H1 (cell line): Measurements from ENCODE around the gene PGGHG. TPM values are rescaled to one million over a fixed set of nuclear protein-coding genes. Genes with fewer than 3 reads are reported as not detected.
A peak's percentile ranks its signal among the peaks of the same experiment; 100 is the strongest.

Source experiments
- CTCF ChIA-PET: fragments of 300-600 bp; sonication (Branson Sonifier 250); formaldehyde crosslinking; loops from one replicate; lab custom pipeline; 2021; ENCODE audit not compliant: partially characterized antibody; lab: Charles Lee
- POLR2A ChIA-PET: fragments of 300-600 bp; sonication (Branson Sonifier 250); formaldehyde crosslinking; loops from one replicate; lab custom pipeline; 2021; ENCODE audit warnings: inconsistent platforms; ENCODE audit not compliant: partially characterized antibody; lab: Charles Lee
- DNase-seq, 2 experiments: peaks; one replicate each; pipeline versions ENCODE4 v3.0.0 to v3.0.0-alpha.2; 2010 to 2022; ENCODE audit warnings: low spot score in 2 of 2, low read depth in 1 of 2, mixed read lengths in 1 of 2
- FAIRE-seq: peaks from 2 replicates; lab custom pipeline; 2011; peaks lifted over from hg19 to GRCh38; lab: Jason Lieb, UNC
- H2AFZ ChIP-seq: 2 replicates; pipeline ENCODE4 v1.8.1; 2012; ENCODE audit warnings: low read length, inconsistent platforms
- H2AK5ac ChIP-seq: 2 replicates; pipeline ENCODE4 v1.6.1; 2013; ENCODE audit warnings: low read depth, low read length
- H2BK120ac ChIP-seq: replicated peaks from 2 replicates; pipeline ENCODE3; 2013; ENCODE audit warnings: low read depth, low read length, inconsistent platforms
- H2BK12ac ChIP-seq: 2 replicates; pipeline ENCODE4 v1.6.1; 2013; ENCODE audit warnings: low read depth, low read length
- H2BK15ac ChIP-seq: 2 replicates; pipeline ENCODE4 v1.6.1; 2013; ENCODE audit warnings: low read length
- H2BK20ac ChIP-seq: 2 replicates; pipeline ENCODE4 v1.6.1; 2013; ENCODE audit warnings: low read length
- H2BK5ac ChIP-seq: 2 replicates; pipeline ENCODE4 v1.6.1; 2013; ENCODE audit warnings: low read depth, low read length
- H3K14ac ChIP-seq: 2 replicates; pipeline ENCODE4 v1.6.1; 2013; ENCODE audit warnings: inconsistent platforms; ENCODE audit not compliant: insufficient read length
- H3K18ac ChIP-seq: 2 replicates; pipeline ENCODE4 v1.6.1; 2013; ENCODE audit warnings: low read length; ENCODE audit errors: extremely low read depth
- H3K23ac ChIP-seq: 2 replicates; pipeline ENCODE4 v1.6.1; 2013; ENCODE audit warnings: inconsistent platforms; ENCODE audit not compliant: insufficient read length
- H3K23me2 ChIP-seq: 2 replicates; pipeline ENCODE4 v1.6.1; 2013; ENCODE audit warnings: low read depth, low read length
- H3K27ac ChIP-seq: 2 replicates; pipeline ENCODE4 v1.6.1; 2011; ENCODE audit warnings: low read depth, low read length, inconsistent platforms
- H3K27me3 ChIP-seq, 4 experiments: replicated peaks in 1 of 4; 1 replicate in 1 of 4; 2 replicates in 3 of 4; pipeline versions ENCODE4 v1.6.1 to v1.8.1; 2011 to 2013; ENCODE audit warnings: low read length in 3 of 4, mild to moderate bottlenecking in 3 of 4, inconsistent platforms in 2 of 4, mixed read lengths in 2 of 4, moderate library complexity in 1 of 4; ENCODE audit not compliant: control insufficient read depth in 3 of 4, insufficient read depth in 3 of 4; ENCODE audit errors: extremely low read depth in 1 of 4
- H3K36me3 ChIP-seq, 4 experiments: 2 replicates each; pipeline versions ENCODE4 v1.6.1 to v1.8.1; 2011 to 2013; ENCODE audit warnings: mild to moderate bottlenecking in 4 of 4, low read length in 3 of 4, moderate library complexity in 2 of 4, control low read depth in 1 of 4, inconsistent platforms in 1 of 4; ENCODE audit not compliant: insufficient read depth in 4 of 4, control insufficient read depth in 2 of 4
- H3K4ac ChIP-seq: replicated peaks from 2 replicates; pipeline ENCODE3; 2013; ENCODE audit warnings: low read length, low read depth, mixed read lengths, inconsistent platforms; ENCODE audit not compliant: insufficient read length
- H3K4me1 ChIP-seq, 4 experiments: replicated peaks in 1 of 4; 1 replicate in 1 of 4; 2 replicates in 3 of 4; pipeline versions ENCODE4 v1.6.1 to v1.8.1; 2011 to 2013; ENCODE audit warnings: low read length in 3 of 4, inconsistent platforms in 2 of 4, mixed read lengths in 1 of 4; ENCODE audit not compliant: insufficient read depth in 4 of 4, control insufficient read depth in 3 of 4
- H3K4me2 ChIP-seq, 2 experiments: 2 replicates each; pipeline versions ENCODE4 v1.6.1 to v1.8.1; 2011 to 2013; ENCODE audit warnings: low read depth in 2 of 2, low read length in 2 of 2, control low read depth in 1 of 2, inconsistent platforms in 1 of 2, mild to moderate bottlenecking in 1 of 2; ENCODE audit not compliant: insufficient read depth in 1 of 2
- H3K4me3 ChIP-seq, 4 experiments: fragments of 200-600, 300-600 bp in 1 of 4; sonication (generic), shearing (Covaris generic), sonication (Bioruptor Twin) in 1 of 4; 2 replicates each; pipeline versions ENCODE4 v1.5.1 to v1.8.1; 2011 to 2016; ENCODE audit warnings: low read length in 4 of 4, low read depth in 3 of 4, control low read depth in 2 of 4, inconsistent platforms in 2 of 4, mild to moderate bottlenecking in 2 of 4, mixed read lengths in 1 of 4, moderate library complexity in 1 of 4; ENCODE audit not compliant: insufficient read depth in 2 of 4; ENCODE audit errors: extremely low read depth in 1 of 4
- H3K56ac ChIP-seq: replicated peaks from 2 replicates; pipeline ENCODE3; 2013; ENCODE audit warnings: low read depth, mild to moderate bottlenecking, mixed read lengths, low read length, inconsistent platforms; ENCODE audit not compliant: insufficient read length
- H3K79me1 ChIP-seq: 2 replicates; pipeline ENCODE4 v1.6.1; 2013; ENCODE audit warnings: low read depth, low read length, control low read depth
- H3K79me2 ChIP-seq, 2 experiments: 2 replicates each; pipeline versions ENCODE4 v1.6.1 to v1.8.1; 2012 to 2013; ENCODE audit warnings: low read length in 2 of 2, mild to moderate bottlenecking in 2 of 2, inconsistent platforms in 1 of 2; ENCODE audit not compliant: insufficient read depth in 2 of 2, control insufficient read depth in 1 of 2
- H3K9ac ChIP-seq, 4 experiments: replicated peaks in 1 of 4; 1 replicate in 1 of 4; 2 replicates in 3 of 4; pipeline versions ENCODE4 v1.6.1 to v1.8.1; 2011 to 2013; ENCODE audit warnings: low read depth in 3 of 4, low read length in 3 of 4, control low read depth in 2 of 4, mild to moderate bottlenecking in 2 of 4, moderate library complexity in 2 of 4, inconsistent platforms in 1 of 4; ENCODE audit errors: extremely low read depth in 1 of 4
- H3K9me3 ChIP-seq, 2 experiments: 2 replicates each; pipeline versions ENCODE4 v1.6.1 to v1.8.1; 2012 to 2013; ENCODE audit warnings: mild to moderate bottlenecking in 2 of 2, moderate library complexity in 2 of 2, control low read depth in 1 of 2, inconsistent platforms in 1 of 2, low read depth in 1 of 2, low read length in 1 of 2, mixed read lengths in 1 of 2; ENCODE audit not compliant: insufficient read depth in 2 of 2
- H4K20me1 ChIP-seq, 2 experiments: replicated peaks in 1 of 2; 2 replicates each; pipeline versions ENCODE3 to v1.8.1; 2011 to 2013; ENCODE audit warnings: inconsistent platforms in 2 of 2, low read length in 2 of 2, mild to moderate bottlenecking in 1 of 2; ENCODE audit not compliant: insufficient read depth in 2 of 2, control insufficient read depth in 1 of 2
- H4K5ac ChIP-seq: 2 replicates; pipeline ENCODE4 v1.6.1; 2013; ENCODE audit warnings: low read length, low read depth, mixed read lengths, inconsistent platforms; ENCODE audit not compliant: insufficient read length
- H4K8ac ChIP-seq: 2 replicates; pipeline ENCODE4 v1.8.0; 2013; ENCODE audit warnings: mild to moderate bottlenecking, moderate library complexity, low read length, inconsistent platforms; ENCODE audit not compliant: insufficient read depth; ENCODE audit errors: extremely low read depth
- H4K91ac ChIP-seq: replicated peaks from 2 replicates; pipeline ENCODE3; 2013; ENCODE audit warnings: low read length, mixed read lengths, inconsistent platforms; ENCODE audit not compliant: insufficient read length
- ASH2L ChIP-seq: fragments of 200-600, 300-600 bp; sonication (generic); IDR thresholded peaks from one replicate; pipeline ENCODE4 v1.7.1; 2017; ENCODE audit warnings: low read length
- CREB1 ChIP-seq: IDR thresholded peaks from 2 replicates; pipeline ENCODE4 v1.6.1; 2012; ENCODE audit warnings: inconsistent platforms
- CTBP2 ChIP-seq: IDR thresholded peaks from 2 replicates; pipeline ENCODE4 v1.7.0; 2011; ENCODE audit warnings: borderline replicate concordance, mild to moderate bottlenecking, moderate library complexity, mixed read lengths, low read length; ENCODE audit not compliant: insufficient read depth, insufficient read length
- EGR1 ChIP-seq: IDR thresholded peaks from 2 replicates; pipeline ENCODE4 v1.6.1; 2011; ENCODE audit warnings: low read depth, low read length, borderline replicate concordance
- HDAC6 ChIP-seq: IDR thresholded peaks from one replicate; pipeline ENCODE4 v1.7.1; 2012; ENCODE audit warnings: low read depth, mild to moderate bottlenecking, inconsistent platforms, low read length, moderate library complexity
- KDM4A ChIP-seq: IDR thresholded peaks from one replicate; pipeline ENCODE4 v1.7.1; 2012; ENCODE audit warnings: low read depth, mild to moderate bottlenecking, moderate library complexity, low read length, inconsistent platforms; ENCODE audit not compliant: severe bottlenecking
- NRF1 ChIP-seq: IDR thresholded peaks from 2 replicates; pipeline ENCODE4 v1.6.1; 2011; ENCODE audit warnings: mild to moderate bottlenecking, low read depth, low read length, improper control_type of control experiment
- RBBP5 ChIP-seq: IDR thresholded peaks from 2 replicates; pipeline ENCODE4 v1.7.1; 2012; ENCODE audit warnings: low read depth, mild to moderate bottlenecking, inconsistent platforms, low read length, moderate library complexity, borderline replicate concordance
- SIRT6 ChIP-seq: IDR thresholded peaks from one replicate; pipeline ENCODE4 v1.7.1; 2012; ENCODE audit warnings: low read length, inconsistent platforms
- SP2 ChIP-seq: IDR thresholded peaks from 2 replicates; pipeline ENCODE4 v1.6.1; 2012; ENCODE audit warnings: mild to moderate bottlenecking, low read length, inconsistent platforms
- ZNF274 ChIP-seq: IDR thresholded peaks from 2 replicates; pipeline ENCODE4 v1.7.0; 2012; ENCODE audit warnings: low read length, borderline replicate concordance; ENCODE audit errors: extremely low read depth
- WGBS, 2 experiments: shearing (Covaris generic) in 1 of 2; methylation state at CpG; one replicate each; pipeline versions ENCODE4 v1.1.6 to v1.1.7; 2013 to 2015; ENCODE audit warnings: low lambda C conversion rate in 2 of 2, mixed read lengths in 2 of 2, inconsistent platforms in 1 of 2, low coverage in 1 of 2, missing lambda C conversion rate in 1 of 2; ENCODE audit not compliant: insufficient replicate concordance in 2 of 2, insufficient coverage in 1 of 2, insufficient read length in 1 of 2; ENCODE audit errors: extremely low coverage in 1 of 2, missing lambda C conversion rate in 1 of 2; 5-methylcytosine and 5-hydroxymethylcytosine counted together
- polyA plus RNA-seq, 7 experiments: library from polyadenylated mRNA; depleted of rRNA in 3 of 7; stranded (reverse) in 5 of 7; unstranded in 2 of 7; fragments of >200 nt in 5 of 7; fragments of 200-250 nt in 2 of 7; gene quantifications; 1 replicate in 5 of 7; 2 replicates in 1 of 7; 4 replicates in 1 of 7; pipeline versions ENCODE4 v1.2.1 to v1.2.3, GENCODE V29; 2011 to 2013; ENCODE audit warnings: missing spikeins in 2 of 7, mixed read lengths in 2 of 7
- total RNA-seq: library from RNA; stranded (reverse); fragmentation: NEBNext Ultra II Directional; extraction: Animal tissue kit (Norgen Biotek cat#: 25700); gene quantifications from 2 replicates; pipeline ENCODE4 v1.2.1, GENCODE V29; 2021

PGGHG gene
- total and polyA plus RNA-seq, 2 of the 8 experiments (the other 6 are each of a cell fraction or from before 2014, with no cell fraction given): 34.8 to 60.7 TPM

GRCh38 chr11:330307-330693, 41.4 kb downstream of the PGGHG start:
- Histone ChIP-seq H2AFZ (no peak overlapping the region), H3K9ac (no peak overlapping the region), H2BK15ac (peak overlapping the region; percentile 92; the same call in 1 of the 2 replicates), H4K91ac (peak overlapping the region; percentile 22), H2BK20ac (peak overlapping the region; percentile 4; the same call in 1 of the 2 replicates), H3K56ac (no peak overlapping the region), H2AK5ac (peak overlapping the region; percentile 94; the same call in 1 of the 2 replicates), H2BK5ac (peak overlapping the region; percentile 75; the same call in 1 of the 2 replicates), H3K23me2 (no peaks in the 10 kb centered on the region), H2BK120ac (peak overlapping the region; percentile 40), H3K4me2 (no peak overlapping the region), H3K27me3 (no peaks in the 10 kb centered on the region), H3K4me3 (no peak overlapping the region), H4K8ac (no peak overlapping the region), H3K14ac (no peak overlapping the region), H3K79me1 (no peaks in the 10 kb centered on the region), H3K9me3 (peaks cover 10 to 11% of the 10 kb centered on the region in 2 experiments; a peak in 3 of 4 replicates), H3K27ac (no peak overlapping the region), H2BK12ac (peak overlapping the region; percentile 87; the same call in 1 of the 2 replicates), H4K20me1 (no peaks in the 10 kb centered on the region), H3K36me3 (no peaks in the 10 kb centered on the region), H3K18ac (peak overlapping the region; percentile 29; the same call in 1 of the 2 replicates), H3K4me1 (peaks cover 3 to 20% (median 12%) of the 10 kb centered on the region in 4 experiments), H4K5ac (no peak overlapping the region), H3K79me2 (no peaks in the 10 kb centered on the region), H3K23ac (no peak overlapping the region), H3K4ac (no peak overlapping the region)
- ChIA-PET POLR2A (interaction anchor here (0.7 to 2.6 kb wide), 9 partner anchors 9 to 41 kb away, joined by 3 to 11 read pairs (median 4); partner anchors contain the start of gene PGGHG), CTCF (interaction anchor here (1.0 to 3.9 kb wide), 4 partner anchors 14 to 80 kb away, joined by 4 to 12 read pairs (median 10); no protein-coding TSS in a partner anchor)
- WGBS, 2 experiments: 83% methylated on average over 14 of the region's 14 CpGs; no CpG with 5 or more reads in 1 of the 2 experiments
- FAIRE-seq (no peak), DNase-seq (no peak)
- TF ChIP-seq KDM4A (no peak), ASH2L (no peak), CREB1 (no peak), NRF1 (no peak), CTBP2 (no peak), SIRT6 (no peak), RBBP5 (no peak), ZNF274 (no peak), EGR1 (no peak), HDAC6 (no peak), SP2 (no peak)
